ENCODE measurements around the gene NUP85.
"Not testable (repeated sequence)": the region's sequence is repeated elsewhere in the genome, so short reads cannot be mapped to it uniquely, and the experiment has no call there.

Gene NUP85

GRCh38 chr17:75269844-75270217 lies 64.4 kb downstream of the NUP85 start:
- no peak for DNase-seq

GRCh38 chr17:75270218-75270965 lies 64.9 kb downstream of the NUP85 start:
- peak; percentile 43 to 73 for DNase-seq

DNA sequence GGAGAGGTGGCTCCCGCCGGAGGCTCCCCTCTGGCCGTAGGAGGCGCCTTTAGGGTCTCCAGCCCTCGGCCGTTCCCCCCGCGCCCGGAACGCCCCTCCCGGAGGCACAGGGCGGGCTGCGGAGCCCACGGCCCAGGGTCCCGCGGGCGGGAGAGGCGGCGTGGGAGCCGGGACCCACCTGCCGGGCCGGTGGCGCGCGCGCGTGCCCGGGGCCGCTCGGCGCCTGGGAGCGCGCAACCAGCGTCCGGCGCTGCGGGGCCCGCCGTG lies 65.4 kb downstream of the NUP85 start, which contains the start of gene MIF4GD:
MIF4GD (minus strand) TSS at position 266 of the 267 bp plus-strand sequence. CDS start 1,036 bp downstream, outside the sequence.
- no peak for DNase-seq

GRCh38 chr17:75271233-75271954 lies 65.9 kb downstream of the NUP85 start:
- peak; percentile 81 to 90 for DNase-seq

- peak in 1 of 2 experiments; percentile 21 for DNase-seq
Measured at GRCh38 chr17:75271955-75272847, 66.7 kb downstream of the NUP85 start.

GRCh38 chr17:75272848-75273184 lies 67.3 kb downstream of the NUP85 start:
- no peak for DNase-seq

DNA sequence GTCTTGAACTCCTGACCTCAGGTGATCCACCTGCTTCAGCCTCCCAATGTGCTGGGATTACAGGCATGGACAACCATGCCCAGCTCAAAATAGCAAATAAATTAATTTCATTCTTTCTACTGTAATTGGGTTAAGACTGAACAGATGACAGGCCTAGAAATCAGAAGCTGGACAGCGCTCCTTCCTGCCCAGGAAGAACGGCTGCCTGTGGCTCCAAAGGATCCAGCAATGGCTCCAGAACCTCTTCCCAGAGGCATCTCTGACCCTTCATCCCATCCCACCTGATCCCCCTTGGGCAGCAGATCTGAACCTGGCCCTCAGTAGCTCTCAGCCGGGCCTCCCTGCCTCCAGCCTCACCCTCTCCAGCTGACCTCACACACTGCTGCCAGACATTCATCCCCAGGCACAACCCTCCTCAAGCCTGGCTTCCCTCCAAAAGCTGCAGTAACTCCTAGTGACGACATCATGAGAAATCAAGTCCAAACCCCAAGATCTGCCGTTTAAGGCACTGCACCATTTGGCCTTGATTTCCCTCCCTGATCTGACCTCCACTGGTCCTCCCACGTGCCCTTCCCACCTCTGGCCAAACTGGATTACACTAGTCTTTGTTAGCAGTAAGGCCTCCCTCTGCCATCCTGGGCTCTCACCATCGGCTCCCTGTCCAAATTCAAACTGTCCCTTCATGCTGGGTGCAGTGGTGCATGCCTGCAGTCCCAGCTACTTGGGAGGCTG lies 68.7 kb downstream of the NUP85 start:
- no peak for DNase-seq

- DNase-seq = no peak
Measured at GRCh38 chr17:75277664-75278071, 72.2 kb downstream of the NUP85 start.

DNA sequence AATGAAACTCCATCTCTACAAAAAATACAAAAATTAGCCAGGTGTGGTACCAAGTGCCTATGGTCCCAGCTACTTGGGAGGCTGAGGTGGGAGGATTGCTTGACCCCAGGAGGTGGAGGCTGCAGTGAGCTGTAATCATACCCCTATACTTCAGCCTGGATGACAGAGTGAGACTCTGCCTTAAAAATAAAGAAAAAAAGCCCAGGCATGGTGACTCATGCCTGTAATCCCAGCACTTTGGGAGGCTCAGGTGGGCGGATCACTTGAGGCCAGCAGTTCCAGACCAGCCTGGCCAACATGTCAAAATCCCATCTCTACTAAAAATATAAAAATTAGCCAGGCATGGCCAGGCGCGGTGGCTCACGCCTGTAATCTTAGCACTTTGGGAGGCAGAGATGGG lies 74.7 kb downstream of the NUP85 start:
- DNase-seq = not testable (repeated sequence)

DNA sequence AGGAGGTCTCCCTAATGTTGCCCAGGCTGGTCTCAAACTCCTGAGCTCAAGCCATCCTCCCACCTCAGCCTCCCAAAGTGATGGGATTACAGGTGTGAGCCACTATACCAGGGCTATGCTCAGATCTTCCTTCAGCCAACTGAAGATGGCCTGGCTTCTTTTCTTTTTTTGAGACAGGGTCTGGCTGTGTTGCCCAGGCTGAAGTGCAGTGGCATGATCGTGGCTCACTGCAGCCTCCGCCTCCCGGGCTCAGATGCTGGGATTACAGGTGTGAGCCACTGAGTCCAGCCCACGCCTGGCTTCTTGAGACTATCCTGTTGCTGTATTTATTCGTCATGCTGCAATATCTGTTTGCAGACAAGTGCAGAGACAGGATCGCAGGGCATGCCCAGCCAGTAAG lies 79.6 kb downstream of the NUP85 start:
- no peak for DNase-seq

All from NCI-H2081 (cell line).